Loucy (cell line): Measurements from ENCODE around the gene SNX5.

ENCODE experiments used
- H2AFZ ChIP-seq: fragments of 200-600 bp; sonication (generic); 2 replicates; pipeline ENCODE4 v1.6.0; 2016; ENCODE audit warnings: antibody characterized with exemption, mild to moderate bottlenecking, low read length, moderate library complexity
- H3F3A ChIP-seq: fragments of 200-600 bp; 2 replicates; pipeline ENCODE4 v1.6.0; 2016; ENCODE audit warnings: antibody characterized with exemption, low read depth, mild to moderate bottlenecking
- H3K27me3 ChIP-seq: fragments of 200-600 bp; sonication (generic); 2 replicates; pipeline ENCODE4 v1.6.1; 2014; ENCODE audit warnings: low read length, mild to moderate bottlenecking; ENCODE audit not compliant: insufficient read depth, poor library complexity, severe bottlenecking
- H3K36me3 ChIP-seq: fragments of 200-600 bp; sonication (generic); 2 replicates; pipeline ENCODE4 v1.6.1; 2016; ENCODE audit warnings: low read length; ENCODE audit not compliant: insufficient read depth
- H3K4me1 ChIP-seq: fragments of 200-600 bp; sonication (generic); 2 replicates; pipeline ENCODE4 v1.5.1; 2014; ENCODE audit warnings: low read length, mild to moderate bottlenecking; ENCODE audit not compliant: insufficient read depth, poor library complexity, severe bottlenecking
- H3K4me2 ChIP-seq: fragments of 200-600 bp; sonication (generic); 2 replicates; pipeline ENCODE4 v1.6.0; 2014; ENCODE audit warnings: antibody characterized with exemption, low read length, low read depth, mild to moderate bottlenecking; ENCODE audit not compliant: poor library complexity, severe bottlenecking
- H3K4me3 ChIP-seq: fragments of 200-600 bp; sonication (generic); 2 replicates; pipeline ENCODE4 v1.5.1; 2014; ENCODE audit warnings: low read length, mild to moderate bottlenecking, mixed read lengths; ENCODE audit not compliant: poor library complexity, severe bottlenecking
- H3K79me2 ChIP-seq: fragments of 200-600 bp; sonication (generic); 2 replicates; pipeline ENCODE4 v1.6.1; 2014; ENCODE audit warnings: low read length; ENCODE audit not compliant: insufficient read depth
- H3K9ac ChIP-seq: fragments of 200-600 bp; sonication (generic); 2 replicates; pipeline ENCODE4 v1.6.0; 2014; ENCODE audit warnings: mild to moderate bottlenecking, low read depth, low read length, moderate library complexity; ENCODE audit not compliant: poor library complexity, severe bottlenecking
- H3K9me2 ChIP-seq: fragments of 200-600 bp; sonication (generic); replicated peaks from 2 replicates; pipeline ENCODE4 v1.6.1; 2016; ENCODE audit warnings: low read depth, low read length, mixed read lengths
- H3K9me3 ChIP-seq: fragments of 200-600 bp; sonication (generic); 2 replicates; pipeline ENCODE4 v1.6.1; 2014; ENCODE audit warnings: mild to moderate bottlenecking, antibody characterized with exemption, low read length, low read depth; ENCODE audit not compliant: insufficient read depth
- H4K20me1 ChIP-seq: fragments of 200-600 bp; sonication (generic); 2 replicates; pipeline ENCODE4 v1.6.0; 2014; ENCODE audit warnings: antibody characterized with exemption, low read length, mild to moderate bottlenecking; ENCODE audit not compliant: insufficient read depth, poor library complexity, severe bottlenecking
- CTCF ChIP-seq: fragments of 200-600 bp; sonication (generic); conservative IDR thresholded peaks from 2 replicates; pipeline ENCODE4 v1.5.1; 2014; ENCODE audit warnings: mild to moderate bottlenecking, antibody characterized with exemption, low read length
- EZH2phosphoT487 ChIP-seq: fragments of 200-600 bp; IDR thresholded peaks from 2 replicates; pipeline ENCODE4 v1.6.1; 2018; ENCODE audit warnings: antibody characterized with exemption, mild to moderate bottlenecking, moderate library complexity, borderline replicate concordance

SNX5 gene

GRCh38 chr20:17964073-17964472 is 4.5 kb downstream of the SNX5 start:
- Histone ChIP-seq H3K9ac (peak overlapping the region; percentile 99), H2AFZ (no peak overlapping the region), H3K4me2 (peak overlapping the region; percentile 97), H4K20me1 (peaks cover 83% of the 10 kb centered on the region), H3K4me3 (peak overlapping the region; percentile 91), H3K9me2 (no peaks in the 10 kb centered on the region), H3K79me2 (peaks cover 95% of the 10 kb centered on the region), H3K36me3 (peaks cover 4% of the 10 kb centered on the region; the same call in 1 of the 2 replicates), H3K9me3 (no peaks in the 10 kb centered on the region), H3K27me3 (peaks cover 13% of the 10 kb centered on the region), H3K4me1 (peaks cover 64% of the 10 kb centered on the region), H3F3A (peaks cover 1% of the 10 kb centered on the region)
- TF ChIP-seq EZH2phosphoT487: no peak
- no peak for TF ChIP-seq CTCF

GRCh38 chr20:17963114-17963897 is 5.3 kb downstream of the SNX5 start:
- peaks cover 6% of the 10 kb centered on the region for H3F3A ChIP-seq
- H3K4me1 ChIP-seq: peaks cover 70% of the 10 kb centered on the region
- H4K20me1 ChIP-seq: peaks cover 89% of the 10 kb centered on the region
- no peak for TF ChIP-seq EZH2phosphoT487
- peaks cover 4% of the 10 kb centered on the region; the same call in 1 of the 2 replicates for H3K36me3 ChIP-seq
- peak overlapping the region; percentile 97 for H3K4me2 ChIP-seq
- H2AFZ ChIP-seq: no peak overlapping the region
- no peaks in the 10 kb centered on the region for H3K9me3 ChIP-seq
- H3K79me2 ChIP-seq: peaks cover 100% of the 10 kb centered on the region
- H3K9ac ChIP-seq: peak overlapping the region; percentile 99
- H3K27me3 ChIP-seq: peaks cover 13% of the 10 kb centered on the region
- no peaks in the 10 kb centered on the region for H3K9me2 ChIP-seq
- H3K4me3 ChIP-seq: peak overlapping the region; percentile 91

GRCh38 chr20:17961587-17961940 is 7.0 kb downstream of the SNX5 start:
- Histone ChIP-seq H3K79me2 (peaks cover 100% of the 10 kb centered on the region), H3F3A (peaks cover 6% of the 10 kb centered on the region), H3K4me1 (peaks cover 80% of the 10 kb centered on the region), H3K9me2 (no peaks in the 10 kb centered on the region), H3K4me3 (peak overlapping the region; percentile 91), H4K20me1 (peaks cover 90% of the 10 kb centered on the region), H3K9ac (peak overlapping the region; percentile 99), H3K27me3 (no peaks in the 10 kb centered on the region), H3K9me3 (no peaks in the 10 kb centered on the region), H2AFZ (no peak overlapping the region), H3K36me3 (peaks cover 4% of the 10 kb centered on the region; the same call in 1 of the 2 replicates), H3K4me2 (peak overlapping the region; percentile 97)
- TF ChIP-seq EZH2phosphoT487 (no peak), CTCF (no peak)
